T-helper 1 cell treated with Interleukin-12 subunit alpha and Interleukin-12 subunit beta and Interleukin-4 antibody, amounts not matched to agents 30 μg/mL and 1 μg/mL, for 36 hours (primary cell): ENCODE results near the gene TAS2R43.
"Not testable (repeated sequence)": the region's sequence is repeated elsewhere in the genome, so short reads cannot be mapped to it uniquely, and the experiment has no call there.

Experiments used
- H3K27ac Mint-ChIP-seq: one replicate; pipeline ENCODE4 v1.8.0; 2021; ENCODE audit warnings: mild to moderate bottlenecking, mixed read lengths
- H3K27me3 Mint-ChIP-seq: one replicate; pipeline ENCODE4 v1.8.0; 2021; ENCODE audit warnings: low read depth, mixed read lengths
- H3K36me3 Mint-ChIP-seq: one replicate; pipeline ENCODE4 v1.8.0; 2021; ENCODE audit warnings: low read depth, mixed read lengths
- H3K4me1 Mint-ChIP-seq: one replicate; pipeline ENCODE4 v1.8.0; 2021; ENCODE audit warnings: low read depth, mixed read lengths
- H3K4me3 Mint-ChIP-seq: one replicate; pipeline ENCODE4 v1.8.0; 2021; ENCODE audit warnings: mild to moderate bottlenecking, moderate library complexity, mixed read lengths
- H3K9me3 Mint-ChIP-seq: one replicate; pipeline ENCODE4 v1.8.0; 2021; ENCODE audit warnings: mixed read lengths

Gene TAS2R43

GRCh38 chr12:11085419-11085818 is 6.7 kb downstream of the TAS2R43 start:
- H3K27ac Mint-ChIP-seq: no peak overlapping the region
- no peak overlapping the region for H3K4me3 Mint-ChIP-seq
- peaks cover 13% of the 10 kb centered on the region for H3K36me3 Mint-ChIP-seq

GRCh38 chr12:11081987-11082386 is 10.1 kb downstream of the TAS2R43 start:
- H3K36me3 Mint-ChIP-seq: peaks cover 25% of the 10 kb centered on the region
- peaks cover 10% of the 10 kb centered on the region for H3K4me1 Mint-ChIP-seq
- no peak overlapping the region for H3K27ac Mint-ChIP-seq
- peaks cover 18% of the 10 kb centered on the region for H3K9me3 Mint-ChIP-seq
- no peaks in the 10 kb centered on the region for H3K27me3 Mint-ChIP-seq
- no peak overlapping the region for H3K4me3 Mint-ChIP-seq

More at GRCh38 chr12:11085419-11085818, 6.7 kb downstream of the TAS2R43 start:
- H3K27me3 Mint-ChIP-seq: no peaks in the 10 kb centered on the region
- peaks cover 12% of the 10 kb centered on the region for H3K9me3 Mint-ChIP-seq
- peaks cover 4% of the 10 kb centered on the region for H3K4me1 Mint-ChIP-seq

- no peak overlapping the region for H3K27ac Mint-ChIP-seq
- H3K4me3 Mint-ChIP-seq: no peak overlapping the region
- H3K27me3 Mint-ChIP-seq: no peaks in the 10 kb centered on the region
- peaks cover 8% of the 10 kb centered on the region for H3K4me1 Mint-ChIP-seq
- H3K9me3 Mint-ChIP-seq: peaks cover 13% of the 10 kb centered on the region
- peaks cover 18% of the 10 kb centered on the region for H3K36me3 Mint-ChIP-seq
Observed at GRCh38 chr12:11078246-11078645, 13.9 kb downstream of the TAS2R43 start.

- Mint-ChIP-seq H3K9me3 (peaks cover 7% of the 10 kb centered on the region), H3K4me1 (peaks cover 8% of the 10 kb centered on the region), H3K27me3 (no peaks in the 10 kb centered on the region), H3K4me3 (no peak overlapping the region), H3K36me3 (peaks cover 13% of the 10 kb centered on the region), H3K27ac (no peak overlapping the region)
Observed at GRCh38 chr12:11075642-11076041, 16.5 kb downstream of the TAS2R43 start.

GRCh38 chr12:11071414-11071813 is 20.7 kb downstream of the TAS2R43 start:
- no peak overlapping the region for H3K27ac Mint-ChIP-seq
- peaks cover 3% of the 10 kb centered on the region for H3K4me1 Mint-ChIP-seq
- H3K4me3 Mint-ChIP-seq: no peak overlapping the region
- peaks cover 3% of the 10 kb centered on the region for H3K36me3 Mint-ChIP-seq
- H3K27me3 Mint-ChIP-seq: no peaks in the 10 kb centered on the region
- no peaks in the 10 kb centered on the region for H3K9me3 Mint-ChIP-seq

- Mint-ChIP-seq H3K36me3 (peaks cover 3% of the 10 kb centered on the region), H3K4me3 (no peak overlapping the region), H3K27ac (no peak overlapping the region)
Observed at GRCh38 chr12:11070999-11071398, 21.1 kb downstream of the TAS2R43 start.

GRCh38 chr12:11069854-11070365 is 22.2 kb downstream of the TAS2R43 start:
- H3K4me1 Mint-ChIP-seq: no peaks in the 10 kb centered on the region
- no peaks in the 10 kb centered on the region for H3K27me3 Mint-ChIP-seq
- no peak overlapping the region for H3K4me3 Mint-ChIP-seq
- peaks cover 5% of the 10 kb centered on the region for H3K36me3 Mint-ChIP-seq
- H3K27ac Mint-ChIP-seq: no peak overlapping the region
- no peaks in the 10 kb centered on the region for H3K9me3 Mint-ChIP-seq

More at GRCh38 chr12:11070999-11071398, 21.1 kb downstream of the TAS2R43 start:
- H3K27me3 Mint-ChIP-seq: no peaks in the 10 kb centered on the region
- no peaks in the 10 kb centered on the region for H3K9me3 Mint-ChIP-seq
- H3K4me1 Mint-ChIP-seq: peaks cover 3% of the 10 kb centered on the region

- peaks cover 5% of the 10 kb centered on the region for H3K36me3 Mint-ChIP-seq
- H3K4me3 Mint-ChIP-seq: no peak overlapping the region
- no peaks in the 10 kb centered on the region for H3K4me1 Mint-ChIP-seq
- H3K27me3 Mint-ChIP-seq: no peaks in the 10 kb centered on the region
- no peaks in the 10 kb centered on the region for H3K9me3 Mint-ChIP-seq
- no peak overlapping the region for H3K27ac Mint-ChIP-seq
Observed at GRCh38 chr12:11067514-11067913, 24.6 kb downstream of the TAS2R43 start.

GRCh38 chr12:11062194-11062593 is 29.9 kb downstream of the TAS2R43 start, which contains the start of gene TAS2R46:
Gene TAS2R46, minus strand, starts transcription at chr12:11062294. Its CDS starts 0 bp downstream, at chr12:11062294.
- H3K36me3 Mint-ChIP-seq, H3K4me3 Mint-ChIP-seq, H3K4me1 Mint-ChIP-seq, H3K27ac Mint-ChIP-seq, H3K9me3 Mint-ChIP-seq, H3K27me3 Mint-ChIP-seq: not testable (repeated sequence)

- H3K9me3 Mint-ChIP-seq: peaks cover 8% of the 10 kb centered on the region
- peaks cover 2% of the 10 kb centered on the region for H3K36me3 Mint-ChIP-seq
- no peak overlapping the region for H3K27ac Mint-ChIP-seq
- no peak overlapping the region for H3K4me3 Mint-ChIP-seq
- H3K27me3 Mint-ChIP-seq: no peaks in the 10 kb centered on the region
- H3K4me1 Mint-ChIP-seq: peaks cover 4% of the 10 kb centered on the region
Observed at GRCh38 chr12:11059784-11060183, 32.3 kb downstream of the TAS2R43 start.

GRCh38 chr12:11059041-11059440 is 33.1 kb downstream of the TAS2R43 start:
- H3K4me1 Mint-ChIP-seq: peaks cover 4% of the 10 kb centered on the region
- peaks cover 2% of the 10 kb centered on the region for H3K36me3 Mint-ChIP-seq
- peaks cover 8% of the 10 kb centered on the region for H3K9me3 Mint-ChIP-seq
- no peak overlapping the region for H3K4me3 Mint-ChIP-seq
- H3K27ac Mint-ChIP-seq: no peak overlapping the region
- H3K27me3 Mint-ChIP-seq: no peaks in the 10 kb centered on the region

- Mint-ChIP-seq H3K36me3 (peaks cover 23% of the 10 kb centered on the region), H3K9me3 (peaks cover 28% of the 10 kb centered on the region), H3K4me3 (no peak overlapping the region), H3K27ac (no peak overlapping the region), H3K4me1 (peaks cover 1% of the 10 kb centered on the region), H3K27me3 (no peaks in the 10 kb centered on the region)
Observed at GRCh38 chr12:11055306-11055705, 36.8 kb downstream of the TAS2R43 start.

- H3K4me1 Mint-ChIP-seq, H3K27ac Mint-ChIP-seq, H3K27me3 Mint-ChIP-seq, H3K4me3 Mint-ChIP-seq: not testable (repeated sequence)
- Mint-ChIP-seq H3K9me3 (peaks cover 36% of the 10 kb centered on the region), H3K36me3 (peaks cover 44% of the 10 kb centered on the region)
Observed at GRCh38 chr12:11049806-11050531, 42.1 kb downstream of the TAS2R43 start.

- H3K27ac Mint-ChIP-seq, H3K4me3 Mint-ChIP-seq, H3K9me3 Mint-ChIP-seq, H3K27me3 Mint-ChIP-seq, H3K4me1 Mint-ChIP-seq: not testable (repeated sequence)
- H3K36me3 Mint-ChIP-seq: peaks cover 28% of the 10 kb centered on the region
Observed at GRCh38 chr12:11041366-11041765, 50.7 kb downstream of the TAS2R43 start.
